GM23338 (cell line): ENCODE measurements around the gene LRRC8B. TPM values are rescaled to one million over a fixed set of nuclear protein-coding genes. Genes with fewer than 3 reads are reported as not detected.

Experiments
- ATAC-seq: fragments of 200-7000 bp; cut with Tn5 transposase; 3 replicates; pipeline ENCODE4 v1.9.1; 2020
- DNase-seq: peaks from one replicate; pipeline ENCODE4 v3.0.0-alpha.2; 2015; ENCODE audit warnings: low spot score
- H2AFZ ChIP-seq: fragments of 200-600 bp; sonication (generic); 2 replicates; pipeline ENCODE4 v1.8.0; 2016; ENCODE audit warnings: antibody characterized with exemption, mild to moderate bottlenecking, moderate library complexity
- H3F3A ChIP-seq: fragments of 200-600 bp; sonication (generic); replicated peaks from 2 replicates; pipeline ENCODE4 v1.8.0; 2017; ENCODE audit warnings: antibody characterized with exemption, mixed run types, low read depth
- H3K27ac ChIP-seq: fragments of 200-600 bp; sonication (generic); 2 replicates; pipeline ENCODE4 v1.6.1; 2016; ENCODE audit warnings: low read depth
- H3K27me3 ChIP-seq: fragments of 200-600 bp; sonication (generic); 2 replicates; pipeline ENCODE4 v1.8.0; 2016; ENCODE audit warnings: mild to moderate bottlenecking, mixed run types, moderate library complexity; ENCODE audit not compliant: insufficient read depth
- H3K36me3 ChIP-seq: fragments of 200-600 bp; sonication (generic); 2 replicates; pipeline ENCODE4 v1.8.0; 2016; ENCODE audit warnings: mild to moderate bottlenecking; ENCODE audit not compliant: insufficient read depth
- H3K4me1 ChIP-seq: fragments of 200-600 bp; sonication (generic); 2 replicates; pipeline ENCODE4 v1.8.0; 2016; ENCODE audit warnings: mild to moderate bottlenecking, moderate library complexity; ENCODE audit not compliant: insufficient read depth
- H3K4me2 ChIP-seq: fragments of 200-600 bp; sonication (generic); 2 replicates; pipeline ENCODE4 v1.7.1; 2017; ENCODE audit warnings: mixed run types
- H3K4me3 ChIP-seq: fragments of 200-600 bp; sonication (generic); 2 replicates; pipeline ENCODE4 v1.6.1; 2016; ENCODE audit warnings: mixed run types
- H3K79me2 ChIP-seq: fragments of 200-600 bp; sonication (generic); replicated peaks from 2 replicates; pipeline ENCODE4 v1.8.0; 2017; ENCODE audit warnings: mild to moderate bottlenecking; ENCODE audit not compliant: insufficient read depth
- H3K9me2 ChIP-seq: fragments of 200-600 bp; sonication (generic); 2 replicates; pipeline ENCODE4 v1.8.0; 2017; ENCODE audit not compliant: insufficient read depth
- H4K20me1 ChIP-seq: fragments of 200-600 bp; sonication (generic); replicated peaks from 2 replicates; pipeline ENCODE4 v1.8.0; 2017; ENCODE audit warnings: mild to moderate bottlenecking; ENCODE audit not compliant: insufficient read depth
- H3K27ac Mint-ChIP-seq: 2 replicates; pipeline ENCODE4 v1.8.0; 2020; ENCODE audit warnings: inconsistent platforms, mild to moderate bottlenecking, moderate library complexity, mixed read lengths
- H3K27me3 Mint-ChIP-seq: 3 replicates; pipeline ENCODE4 v1.8.0; 2022; ENCODE audit warnings: low read depth, mild to moderate bottlenecking, moderate library complexity, mixed read lengths, inconsistent platforms; ENCODE audit not compliant: insufficient read depth, poor library complexity
- H3K36me3 Mint-ChIP-seq: 3 replicates; pipeline ENCODE4 v1.8.0; 2021; ENCODE audit warnings: low read depth, mild to moderate bottlenecking, inconsistent platforms, moderate library complexity, mixed read lengths
- H3K4me1 Mint-ChIP-seq: 3 replicates; pipeline ENCODE4 v1.8.0; 2020; ENCODE audit warnings: mild to moderate bottlenecking, inconsistent platforms, mixed read lengths
- H3K4me3 Mint-ChIP-seq: 3 replicates; pipeline ENCODE4 v1.8.0; 2021; ENCODE audit warnings: moderate library complexity, mild to moderate bottlenecking, inconsistent platforms, mixed read lengths
- H3K9me3 Mint-ChIP-seq: 3 replicates; pipeline ENCODE4 v1.8.0; 2020; ENCODE audit warnings: moderate library complexity, mild to moderate bottlenecking, inconsistent platforms, mixed read lengths
- EZH2 ChIP-seq: fragments of 200-600 bp; sonication (generic); IDR thresholded peaks from one replicate; pipeline ENCODE4 v1.8.0; 2017; ENCODE audit warnings: antibody characterized with exemption, mild to moderate bottlenecking, low read depth; ENCODE audit not compliant: unreplicated experiment
- JUNB ChIP-seq: IDR thresholded peaks from one replicate; pipeline ENCODE4 v1.6.1; 2016; ENCODE audit warnings: antibody characterized with exemption; ENCODE audit not compliant: unreplicated experiment
- NANOG ChIP-seq: IDR thresholded peaks from 2 replicates; pipeline ENCODE4 v1.6.1; 2016; ENCODE audit warnings: antibody characterized with exemption, borderline replicate concordance
- POLR2AphosphoS5 ChIP-seq: IDR thresholded peaks from 2 replicates; pipeline ENCODE4 v1.6.1; 2016; ENCODE audit warnings: antibody characterized with exemption, low read depth
- REST ChIP-seq: IDR thresholded peaks from one replicate; pipeline ENCODE4 v1.6.1; 2018; ENCODE audit warnings: antibody characterized with exemption; ENCODE audit not compliant: unreplicated experiment
- STAT1 ChIP-seq: IDR thresholded peaks from one replicate; pipeline ENCODE4 v1.6.1; 2016; ENCODE audit warnings: antibody characterized with exemption; ENCODE audit not compliant: unreplicated experiment
- ZNF114 ChIP-seq: fragments of 250-450 bp; sonication (Bioruptor Pico); IDR thresholded peaks from 2 replicates; pipeline ENCODE4 v1.5.0; 2020; ENCODE audit warnings: mild to moderate bottlenecking, moderate library complexity
- ZNF331 ChIP-seq: fragments of 250-450 bp; sonication (Bioruptor Pico); IDR thresholded peaks from 2 replicates; pipeline ENCODE4 v1.5.0; 2020; ENCODE audit warnings: low read depth, mild to moderate bottlenecking, moderate library complexity
- polyA plus RNA-seq: library from polyadenylated mRNA; unstranded; fragments of >200 nt; fragmentation: Nextera tagmentation; extraction: Ambion mirVana; gene quantifications from 2 replicates; pipeline ENCODE4 v1.2.1, GENCODE V29; 2016
- total RNA-seq: library from RNA; depleted of rRNA; stranded (reverse); fragments of >200 nt; shearing (Covaris generic); gene quantifications from 2 replicates; pipeline ENCODE4 v1.2.3, GENCODE V29; 2014
- TF ChIP-seq, protein P1 (sequence below): fragments of 250-450 bp; sonication (Bioruptor Pico); IDR thresholded peaks from 2 replicates; pipeline ENCODE4 v1.5.0; 2020; ENCODE audit warnings: mild to moderate bottlenecking, moderate library complexity
- TF ChIP-seq, protein P2 (sequence below), 2 experiments: fragments of 200-600 bp in 1 of 2; sonication (generic) in 1 of 2; conservative IDR thresholded peaks; 2 replicates each; pipeline versions ENCODE4 v1.5.1 to v1.6.1; 2016 to 2017; ENCODE audit warnings: antibody characterized with exemption in 2 of 2, low read depth in 2 of 2, mild to moderate bottlenecking in 2 of 2, moderate library complexity in 1 of 2

Gene LRRC8B
- total and polyA plus RNA-seq, 2 experiments from 2014 or later, result 9.0 to 26.5 TPM

GRCh38 chr1:89573410-89573809, 48.8 kb downstream of the LRRC8B start (continued):
- TF ChIP-seq, protein P1, sequence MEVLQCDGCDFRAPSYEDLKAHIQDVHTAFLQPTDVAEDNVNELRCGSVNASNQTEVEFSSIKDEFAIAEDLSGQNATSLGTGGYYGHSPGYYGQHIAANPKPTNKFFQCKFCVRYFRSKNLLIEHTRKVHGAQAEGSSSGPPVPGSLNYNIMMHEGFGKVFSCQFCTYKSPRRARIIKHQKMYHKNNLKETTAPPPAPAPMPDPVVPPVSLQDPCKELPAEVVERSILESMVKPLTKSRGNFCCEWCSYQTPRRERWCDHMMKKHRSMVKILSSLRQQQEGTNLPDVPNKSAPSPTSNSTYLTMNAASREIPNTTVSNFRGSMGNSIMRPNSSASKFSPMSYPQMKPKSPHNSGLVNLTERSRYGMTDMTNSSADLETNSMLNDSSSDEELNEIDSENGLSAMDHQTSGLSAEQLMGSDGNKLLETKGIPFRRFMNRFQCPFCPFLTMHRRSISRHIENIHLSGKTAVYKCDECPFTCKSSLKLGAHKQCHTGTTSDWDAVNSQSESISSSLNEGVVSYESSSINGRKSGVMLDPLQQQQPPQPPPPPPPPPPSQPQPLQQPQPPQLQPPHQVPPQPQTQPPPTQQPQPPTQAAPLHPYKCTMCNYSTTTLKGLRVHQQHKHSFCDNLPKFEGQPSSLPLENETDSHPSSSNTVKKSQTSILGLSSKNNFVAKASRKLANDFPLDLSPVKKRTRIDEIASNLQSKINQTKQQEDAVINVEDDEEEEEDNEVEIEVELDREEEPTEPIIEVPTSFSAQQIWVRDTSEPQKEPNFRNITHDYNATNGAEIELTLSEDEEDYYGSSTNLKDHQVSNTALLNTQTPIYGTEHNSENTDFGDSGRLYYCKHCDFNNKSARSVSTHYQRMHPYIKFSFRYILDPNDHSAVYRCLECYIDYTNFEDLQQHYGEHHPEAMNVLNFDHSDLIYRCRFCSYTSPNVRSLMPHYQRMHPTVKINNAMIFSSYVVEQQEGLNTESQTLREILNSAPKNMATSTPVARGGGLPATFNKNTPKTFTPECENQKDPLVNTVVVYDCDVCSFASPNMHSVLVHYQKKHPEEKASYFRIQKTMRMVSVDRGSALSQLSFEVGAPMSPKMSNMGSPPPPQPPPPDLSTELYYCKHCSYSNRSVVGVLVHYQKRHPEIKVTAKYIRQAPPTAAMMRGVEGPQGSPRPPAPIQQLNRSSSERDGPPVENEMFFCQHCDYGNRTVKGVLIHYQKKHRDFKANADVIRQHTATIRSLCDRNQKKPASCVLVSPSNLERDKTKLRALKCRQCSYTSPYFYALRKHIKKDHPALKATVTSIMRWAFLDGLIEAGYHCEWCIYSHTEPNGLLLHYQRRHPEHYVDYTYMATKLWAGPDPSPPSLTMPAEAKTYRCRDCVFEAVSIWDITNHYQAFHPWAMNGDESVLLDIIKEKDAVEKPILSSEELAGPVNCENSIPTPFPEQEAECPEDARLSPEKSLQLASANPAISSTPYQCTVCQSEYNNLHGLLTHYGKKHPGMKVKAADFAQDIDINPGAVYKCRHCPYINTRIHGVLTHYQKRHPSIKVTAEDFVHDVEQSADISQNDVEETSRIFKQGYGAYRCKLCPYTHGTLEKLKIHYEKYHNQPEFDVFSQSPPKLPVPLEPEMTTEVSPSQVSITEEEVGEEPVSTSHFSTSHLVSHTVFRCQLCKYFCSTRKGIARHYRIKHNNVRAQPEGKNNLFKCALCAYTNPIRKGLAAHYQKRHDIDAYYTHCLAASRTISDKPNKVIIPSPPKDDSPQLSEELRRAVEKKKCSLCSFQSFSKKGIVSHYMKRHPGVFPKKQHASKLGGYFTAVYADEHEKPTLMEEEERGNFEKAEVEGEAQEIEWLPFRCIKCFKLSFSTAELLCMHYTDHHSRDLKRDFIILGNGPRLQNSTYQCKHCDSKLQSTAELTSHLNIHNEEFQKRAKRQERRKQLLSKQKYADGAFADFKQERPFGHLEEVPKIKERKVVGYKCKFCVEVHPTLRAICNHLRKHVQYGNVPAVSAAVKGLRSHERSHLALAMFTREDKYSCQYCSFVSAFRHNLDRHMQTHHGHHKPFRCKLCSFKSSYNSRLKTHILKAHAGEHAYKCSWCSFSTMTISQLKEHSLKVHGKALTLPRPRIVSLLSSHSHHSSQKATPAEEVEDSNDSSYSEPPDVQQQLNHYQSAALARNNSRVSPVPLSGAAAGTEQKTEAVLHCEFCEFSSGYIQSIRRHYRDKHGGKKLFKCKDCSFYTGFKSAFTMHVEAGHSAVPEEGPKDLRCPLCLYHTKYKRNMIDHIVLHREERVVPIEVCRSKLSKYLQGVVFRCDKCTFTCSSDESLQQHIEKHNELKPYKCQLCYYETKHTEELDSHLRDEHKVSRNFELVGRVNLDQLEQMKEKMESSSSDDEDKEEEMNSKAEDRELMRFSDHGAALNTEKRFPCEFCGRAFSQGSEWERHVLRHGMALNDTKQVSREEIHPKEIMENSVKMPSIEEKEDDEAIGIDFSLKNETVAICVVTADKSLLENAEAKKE (CRISPR knock-in tag), result no peak

GRCh38 chr1:89574621-89575020, 50.0 kb downstream of the LRRC8B start:
- no peak for TF ChIP-seq JUNB
- no peak for TF ChIP-seq ZNF331 (CRISPR knock-in tag)
- no peak for TF ChIP-seq POLR2AphosphoS5
- TF ChIP-seq STAT1, result no peak
- TF ChIP-seq, protein P2, sequence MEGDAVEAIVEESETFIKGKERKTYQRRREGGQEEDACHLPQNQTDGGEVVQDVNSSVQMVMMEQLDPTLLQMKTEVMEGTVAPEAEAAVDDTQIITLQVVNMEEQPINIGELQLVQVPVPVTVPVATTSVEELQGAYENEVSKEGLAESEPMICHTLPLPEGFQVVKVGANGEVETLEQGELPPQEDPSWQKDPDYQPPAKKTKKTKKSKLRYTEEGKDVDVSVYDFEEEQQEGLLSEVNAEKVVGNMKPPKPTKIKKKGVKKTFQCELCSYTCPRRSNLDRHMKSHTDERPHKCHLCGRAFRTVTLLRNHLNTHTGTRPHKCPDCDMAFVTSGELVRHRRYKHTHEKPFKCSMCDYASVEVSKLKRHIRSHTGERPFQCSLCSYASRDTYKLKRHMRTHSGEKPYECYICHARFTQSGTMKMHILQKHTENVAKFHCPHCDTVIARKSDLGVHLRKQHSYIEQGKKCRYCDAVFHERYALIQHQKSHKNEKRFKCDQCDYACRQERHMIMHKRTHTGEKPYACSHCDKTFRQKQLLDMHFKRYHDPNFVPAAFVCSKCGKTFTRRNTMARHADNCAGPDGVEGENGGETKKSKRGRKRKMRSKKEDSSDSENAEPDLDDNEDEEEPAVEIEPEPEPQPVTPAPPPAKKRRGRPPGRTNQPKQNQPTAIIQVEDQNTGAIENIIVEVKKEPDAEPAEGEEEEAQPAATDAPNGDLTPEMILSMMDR (conservative IDR thresholded peaks at IDR 0.05; ENCODE audit: low read depth in 2 of 2), result no peak
- no peak for TF ChIP-seq ZNF114 (CRISPR knock-in tag)
- no peak for TF ChIP-seq NANOG
- no peak for TF ChIP-seq REST
- no peak for TF ChIP-seq EZH2
- H4K20me1 ChIP-seq, result peaks cover 8% of the 10 kb centered on the region
- no peak overlapping the region for H3K4me3 Mint-ChIP-seq
- no peak overlapping the region for H3K4me3 ChIP-seq
- H3K36me3 Mint-ChIP-seq, result peaks cover 35% of the 10 kb centered on the region
- H3K4me2 ChIP-seq, result no peak overlapping the region
- peaks cover 3% of the 10 kb centered on the region; the same call in 1 of the 3 replicates for H3K4me1 Mint-ChIP-seq
- H3K27ac Mint-ChIP-seq, result no peak overlapping the region
- peaks cover 13% of the 10 kb centered on the region for H3K36me3 ChIP-seq
- no peaks in the 10 kb centered on the region for H3K27me3 Mint-ChIP-seq
- H3K9me2 ChIP-seq, result no peaks in the 10 kb centered on the region
- no peak overlapping the region for H2AFZ ChIP-seq
- H3K27ac ChIP-seq, result no peak overlapping the region
- H3K9me3 Mint-ChIP-seq, result peaks cover 13% of the 10 kb centered on the region
- ATAC-seq (no peak), DNase-seq (no peak)
- H3K4me1 ChIP-seq, result no peaks in the 10 kb centered on the region
- H3K79me2 ChIP-seq, result peaks cover 30% of the 10 kb centered on the region
- H3F3A ChIP-seq, result no peaks in the 10 kb centered on the region
- no peaks in the 10 kb centered on the region for H3K27me3 ChIP-seq
